HCT116 (cell line): ENCODE measurements around the gene FBH1. TPM values are rescaled to one million over a fixed set of nuclear protein-coding genes. Genes with fewer than 3 reads are reported as not detected.

Experiments
- ATAC-seq: fragments of 200-7000 bp; cut with Tn5 transposase; 2 replicates; pipeline ENCODE4 v1.9.1; 2020; ENCODE audit warnings: mild to moderate bottlenecking, moderate library complexity
- BruUV-seq: library from RNA; stranded (reverse); fragments of 400-500 nt; replicated peaks from 2 replicates; lab custom pipeline; 2021; lab: Mats Ljungman, UMichigan
- CTCF ChIA-PET: fragments of 300-600 bp; sonication (Branson Sonifier 250); formaldehyde crosslinking; loops from one replicate; lab custom pipeline; 2021; ENCODE audit warnings: antibody characterized with exemption; lab: Charles Lee
- POLR2A ChIA-PET: fragments of 300-600, 350-600 bp; sonication (Branson Sonifier 250); formaldehyde crosslinking; loops from one replicate; lab custom pipeline; 2021; ENCODE audit warnings: antibody characterized with exemption; lab: Charles Lee
- RAD21 ChIA-PET, 2 experiments: fragments of 300-600 bp; sonication (Branson Sonifier 250); formaldehyde crosslinking; loops; one replicate each; lab custom pipeline; 2023; ENCODE audit warnings: low total read pairs in 2 of 2; ENCODE audit not compliant: uncharacterized antibody in 2 of 2, unreplicated experiment in 2 of 2, low non-redundant PET in 1 of 2; lab: Charles Lee
- DNase-seq: peaks from one replicate; pipeline ENCODE4 v3.0.0-alpha.2; 2010; ENCODE audit warnings: low read depth, low spot score
- H2AFZ ChIP-seq: fragments of 200-600 bp; shearing (Covaris generic), sonication (generic); 2 replicates; pipeline ENCODE4 v1.6.1; 2017; ENCODE audit warnings: low read depth, mixed run types, mixed read lengths, antibody characterized with exemption, low read length; ENCODE audit not compliant: poor library complexity, severe bottlenecking
- H3K27ac ChIP-seq: 2 replicates; pipeline ENCODE4 v1.5.1; 2012; ENCODE audit warnings: low read depth, low read length
- H3K27me3 ChIP-seq: fragments of 200-600 bp; sonication (generic); 2 replicates; pipeline ENCODE4 v1.6.1; 2016; ENCODE audit warnings: mixed run types, low read length, mixed read lengths; ENCODE audit not compliant: insufficient read depth
- H3K36me3 ChIP-seq, 2 experiments: fragments of 200-500 bp in 1 of 2; fragments of 200-600 bp in 1 of 2; sonication (Bioruptor generic) in 1 of 2; sonication (generic) in 1 of 2; 2 replicates each; pipeline versions ENCODE4 v1.5.1 to v1.6.1; 2014 to 2016; ENCODE audit warnings: low read length in 2 of 2, inconsistent platforms in 1 of 2, mixed read lengths in 1 of 2, mixed run types in 1 of 2; ENCODE audit not compliant: insufficient read depth in 2 of 2, control insufficient read depth in 1 of 2
- H3K4me1 ChIP-seq, 2 experiments: fragments of 200-600 bp in 1 of 2; sonication (generic) in 1 of 2; 2 replicates each; pipeline versions ENCODE4 v1.5.1 to v1.6.1; 2012 to 2017; ENCODE audit warnings: low read length in 2 of 2, inconsistent platforms in 1 of 2, mild to moderate bottlenecking in 1 of 2, mixed read lengths in 1 of 2, mixed run types in 1 of 2, moderate library complexity in 1 of 2; ENCODE audit not compliant: insufficient read depth in 2 of 2, control insufficient read depth in 1 of 2
- H3K4me2 ChIP-seq: fragments of 200-600 bp; sonication (generic); 2 replicates; pipeline ENCODE4 v1.6.1; 2017; ENCODE audit warnings: mixed run types, low read length, mixed read lengths
- H3K4me3 ChIP-seq, 2 experiments: fragments of 200-600 bp in 1 of 2; sonication (generic) in 1 of 2; replicated peaks in 1 of 2; 2 replicates each; pipeline ENCODE4 v1.5.1; 2011 to 2016; ENCODE audit warnings: low read length in 2 of 2, control low read depth in 1 of 2, low read depth in 1 of 2, mild to moderate bottlenecking in 1 of 2, mixed read lengths in 1 of 2, mixed run types in 1 of 2
- H3K79me2 ChIP-seq: fragments of 200-600 bp; sonication (generic); 2 replicates; pipeline ENCODE4 v1.6.1; 2017; ENCODE audit warnings: mild to moderate bottlenecking, mixed run types, low read length, moderate library complexity, mixed read lengths; ENCODE audit not compliant: insufficient read depth
- H3K9ac ChIP-seq: fragments of 200-600 bp; sonication (generic); 2 replicates; pipeline ENCODE4 v1.6.1; 2016; ENCODE audit warnings: low read length, mixed read lengths
- H3K9me2 ChIP-seq: fragments of 200-600 bp; sonication (generic), shearing (Covaris generic); 2 replicates; pipeline ENCODE4 v1.6.1; 2017; ENCODE audit warnings: mixed run types, mild to moderate bottlenecking, moderate library complexity; ENCODE audit not compliant: insufficient read depth
- H3K9me3 ChIP-seq, 2 experiments: fragments of 200-500 bp in 1 of 2; fragments of 200-600 bp in 1 of 2; sonication (Bioruptor generic) in 1 of 2; sonication (generic) in 1 of 2; 2 replicates each; pipeline ENCODE4 v1.6.1; 2014 to 2017; ENCODE audit warnings: low read length in 2 of 2, mixed read lengths in 2 of 2, inconsistent platforms in 1 of 2, low read depth in 1 of 2, mild to moderate bottlenecking in 1 of 2, mixed run types in 1 of 2, moderate library complexity in 1 of 2; ENCODE audit not compliant: control insufficient read depth in 1 of 2, insufficient read depth in 1 of 2
- H4K20me1 ChIP-seq: fragments of 200-600 bp; sonication (generic), shearing (Covaris generic); 2 replicates; pipeline ENCODE4 v1.6.1; 2017; ENCODE audit warnings: mixed run types, mild to moderate bottlenecking, moderate library complexity; ENCODE audit not compliant: insufficient read depth
- CEBPB ChIP-seq: IDR thresholded peaks from 2 replicates; pipeline ENCODE4 v1.6.1; 2012; ENCODE audit warnings: low read depth
- CTCF ChIP-seq, 3 experiments: fragments of 200-600 bp in 1 of 3; sonication (generic) in 1 of 3; IDR thresholded peaks in 2 of 3; conservative IDR thresholded peaks in 1 of 3; 2 replicates each; pipeline ENCODE4 v1.5.1; 2012 to 2017; ENCODE audit warnings: low read depth in 2 of 3, low read length in 2 of 3, antibody characterized with exemption in 1 of 3, borderline replicate concordance in 1 of 3, control low read depth in 1 of 3, mild to moderate bottlenecking in 1 of 3, mixed read lengths in 1 of 3, mixed run types in 1 of 3, moderate library complexity in 1 of 3; ENCODE audit not compliant: insufficient read depth in 1 of 3
- EZH2phosphoT487 ChIP-seq: fragments of 200-600 bp; IDR thresholded peaks from 2 replicates; pipeline ENCODE4 v1.6.1; 2018; ENCODE audit warnings: antibody characterized with exemption, borderline replicate concordance
- POLR2A ChIP-seq: IDR thresholded peaks from 2 replicates; pipeline ENCODE4 v1.7.0; 2011; ENCODE audit warnings: borderline replicate concordance; ENCODE audit not compliant: insufficient read depth, insufficient read length; ENCODE audit errors: extremely low read depth
- POLR2AphosphoS5 ChIP-seq: IDR thresholded peaks from 2 replicates; pipeline ENCODE4 v1.6.1; 2011; ENCODE audit warnings: mild to moderate bottlenecking, low read depth, low read length, moderate library complexity
- RAD21 ChIP-seq: IDR thresholded peaks from 2 replicates; pipeline ENCODE4 v1.6.1; 2012; ENCODE audit warnings: low read depth, mild to moderate bottlenecking
- SIN3A ChIP-seq: IDR thresholded peaks from 2 replicates; pipeline ENCODE4 v1.6.1; 2012; ENCODE audit warnings: low read depth
- SP1 ChIP-seq: IDR thresholded peaks from 2 replicates; pipeline ENCODE4 v1.6.1; 2012; ENCODE audit warnings: low read depth
- SRF ChIP-seq: IDR thresholded peaks from 2 replicates; pipeline ENCODE4 v1.6.1; 2012; ENCODE audit warnings: low read depth
- TCF7L2 ChIP-seq: IDR thresholded peaks from 2 replicates; pipeline ENCODE4 v1.7.0; 2011; ENCODE audit warnings: borderline replicate concordance, inconsistent platforms; ENCODE audit not compliant: insufficient read depth, insufficient read length; ENCODE audit errors: extremely low read depth
- ZFX ChIP-seq: fragments of 450-650 bp; IDR thresholded peaks from 2 replicates; pipeline ENCODE4 v1.6.1; 2017
- ZNF274 ChIP-seq: fragments of 200-500 bp; sonication (Bioruptor generic); IDR thresholded peaks from 2 replicates; pipeline ENCODE4 v1.6.1; 2014; ENCODE audit warnings: mild to moderate bottlenecking, low read depth, low read length, inconsistent platforms
- intact Hi-C: fragments of 100-400 bp; cut with micrococcal nuclease; formaldehyde crosslinking; loops from 2 replicates; pipeline ENCODE4 v1.10.0; 2022
- total RNA-seq: library from RNA; stranded (reverse); gene quantifications from one replicate; pipeline ENCODE4 v1.2.1, GENCODE V29; 2021; ENCODE audit not compliant: unreplicated experiment
- TF ChIP-seq, protein P1 (sequence below): IDR thresholded peaks from 2 replicates; pipeline ENCODE4 v1.6.1; 2012
- TF ChIP-seq, protein P2 (sequence below): IDR thresholded peaks from 2 replicates; pipeline ENCODE4 v1.6.1; 2012
- TF ChIP-seq, protein P3 (sequence below): IDR thresholded peaks from 2 replicates; pipeline ENCODE4 v1.6.1; 2011; ENCODE audit warnings: mild to moderate bottlenecking, low read length, moderate library complexity; ENCODE audit not compliant: insufficient replicate concordance; ENCODE audit errors: extremely low read depth

Gene FBH1
- total RNA-seq, 1 experiment from 2014 or later: 70.2 TPM

DNA sequence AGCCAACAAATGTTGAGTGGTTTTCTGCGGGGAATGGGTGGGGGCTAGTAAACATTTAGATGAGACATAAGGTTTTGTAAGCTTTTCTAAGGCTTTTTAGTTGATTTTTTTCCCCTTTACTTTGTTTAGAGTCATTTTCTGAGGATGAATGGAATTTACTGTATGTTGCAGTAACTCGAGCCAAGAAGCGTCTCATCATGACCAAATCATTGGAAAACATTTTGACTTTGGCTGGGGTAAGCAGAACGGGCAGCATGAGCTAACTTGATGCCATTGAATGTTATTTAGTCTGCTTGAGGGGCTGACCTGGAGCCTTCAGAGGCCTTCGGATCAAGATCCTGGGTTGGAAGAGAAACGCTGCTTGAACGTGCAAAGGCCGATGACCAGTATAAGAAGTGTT is 37.3 kb downstream of the FBH1 start:
- CTCF ChIA-PET: no interaction called here

DNA sequence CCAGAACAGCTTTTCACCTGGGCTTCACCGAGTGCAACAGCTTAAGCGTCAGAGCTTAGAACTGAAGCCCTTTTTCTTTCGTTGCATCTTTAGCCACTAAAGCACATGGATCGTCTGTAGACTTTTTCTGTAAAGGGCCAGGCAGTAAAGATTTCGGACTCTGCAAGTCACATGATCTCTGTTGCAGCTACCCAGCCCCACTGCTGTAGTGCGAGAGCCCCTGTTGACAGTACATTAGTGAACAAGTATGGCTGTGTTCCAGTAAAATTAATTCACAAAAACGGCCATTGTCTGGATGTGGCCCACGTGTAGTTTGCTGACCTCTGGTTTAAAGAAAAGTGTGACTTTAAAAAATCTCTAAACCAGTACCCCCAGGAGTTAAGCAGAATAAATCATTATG is 39.4 kb downstream of the FBH1 start:
- no peak overlapping the region for H3K4me3 ChIP-seq
- POLR2A ChIA-PET: no interaction called here
- no TSS peak for BruUV-seq
- DNase-seq (no peak), ATAC-seq (no peak)
- RAD21 ChIA-PET: no interaction called here
- no peak overlapping the region for H3K27ac ChIP-seq
- no peak overlapping the region for H3K4me2 ChIP-seq
- H3K9me2 ChIP-seq: no peaks in the 10 kb centered on the region
- H3K9ac ChIP-seq: no peak overlapping the region
- no peak overlapping the region for H2AFZ ChIP-seq
- no peaks in the 10 kb centered on the region for H3K9me3 ChIP-seq
- no peaks in the 10 kb centered on the region for H4K20me1 ChIP-seq
- H3K27me3 ChIP-seq: no peaks in the 10 kb centered on the region
- H3K79me2 ChIP-seq: no peaks in the 10 kb centered on the region
- intact Hi-C loops: no loop called here
- CTCF ChIA-PET: no interaction called here
- peaks cover 48 to 52% of the 10 kb centered on the region in 2 experiments for H3K36me3 ChIP-seq
- H3K4me1 ChIP-seq: no peaks in the 10 kb centered on the region
- TF ChIP-seq SIN3A (no peak), SRF (no peak), CEBPB (no peak), POLR2A (no peak), CTCF (IDR thresholded peaks at IDR 0.05 in 2 of 3, conservative IDR thresholded peaks at IDR 0.05 in 1 of 3; ENCODE audit: borderline replicate concordance in 1 of 3, insufficient read depth in 1 of 3, low read depth in 2 of 3, low read length in 2 of 3) (no peak), RAD21 (no peak), POLR2AphosphoS5 (no peak), ZNF274 (no peak), EZH2phosphoT487 (no peak), ZFX (no peak), TCF7L2 (no peak), SP1 (no peak)
- TF ChIP-seq, protein P1, sequence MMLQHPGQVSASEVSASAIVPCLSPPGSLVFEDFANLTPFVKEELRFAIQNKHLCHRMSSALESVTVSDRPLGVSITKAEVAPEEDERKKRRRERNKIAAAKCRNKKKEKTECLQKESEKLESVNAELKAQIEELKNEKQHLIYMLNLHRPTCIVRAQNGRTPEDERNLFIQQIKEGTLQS: no peak
- TF ChIP-seq, protein P2, sequence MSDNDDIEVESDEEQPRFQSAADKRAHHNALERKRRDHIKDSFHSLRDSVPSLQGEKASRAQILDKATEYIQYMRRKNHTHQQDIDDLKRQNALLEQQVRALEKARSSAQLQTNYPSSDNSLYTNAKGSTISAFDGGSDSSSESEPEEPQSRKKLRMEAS: no peak

More for the DNA sequence above, 37.3 kb downstream of the FBH1 start:
- BruUV-seq: no TSS peak
- no peaks in the 10 kb centered on the region for H4K20me1 ChIP-seq
- no peak for ATAC-seq
- RAD21 ChIA-PET: no interaction called here
- H3K4me1 ChIP-seq: no peaks in the 10 kb centered on the region
- H3K36me3 ChIP-seq: peaks cover 60 to 62% of the 10 kb centered on the region in 2 experiments
- no peak overlapping the region for H3K4me2 ChIP-seq
- H3K79me2 ChIP-seq: no peaks in the 10 kb centered on the region
- DNase-seq: no peak
- no peaks in the 10 kb centered on the region for H3K27me3 ChIP-seq
- TF ChIP-seq, protein P3, sequence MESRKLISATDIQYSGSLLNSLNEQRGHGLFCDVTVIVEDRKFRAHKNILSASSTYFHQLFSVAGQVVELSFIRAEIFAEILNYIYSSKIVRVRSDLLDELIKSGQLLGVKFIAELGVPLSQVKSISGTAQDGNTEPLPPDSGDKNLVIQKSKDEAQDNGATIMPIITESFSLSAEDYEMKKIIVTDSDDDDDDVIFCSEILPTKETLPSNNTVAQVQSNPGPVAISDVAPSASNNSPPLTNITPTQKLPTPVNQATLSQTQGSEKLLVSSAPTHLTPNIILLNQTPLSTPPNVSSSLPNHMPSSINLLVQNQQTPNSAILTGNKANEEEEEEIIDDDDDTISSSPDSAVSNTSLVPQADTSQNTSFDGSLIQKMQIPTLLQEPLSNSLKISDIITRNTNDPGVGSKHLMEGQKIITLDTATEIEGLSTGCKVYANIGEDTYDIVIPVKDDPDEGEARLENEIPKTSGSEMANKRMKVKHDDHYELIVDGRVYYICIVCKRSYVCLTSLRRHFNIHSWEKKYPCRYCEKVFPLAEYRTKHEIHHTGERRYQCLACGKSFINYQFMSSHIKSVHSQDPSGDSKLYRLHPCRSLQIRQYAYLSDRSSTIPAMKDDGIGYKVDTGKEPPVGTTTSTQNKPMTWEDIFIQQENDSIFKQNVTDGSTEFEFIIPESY: no peak
- TF ChIP-seq POLR2AphosphoS5 (no peak), TCF7L2 (no peak)
- TF ChIP-seq, protein P1: no peak
- TF ChIP-seq, all 23 proteins: peak for 0
- Histone ChIP-seq H2AFZ (no peak overlapping the region), H3K9me3 (no peaks in the 10 kb centered on the region), H3K27ac (no peak overlapping the region), H3K9ac (no peak overlapping the region), H3K4me3 (no peak overlapping the region), H3K9me2 (no peaks in the 10 kb centered on the region)
- POLR2A ChIA-PET: no interaction called here
- intact Hi-C loops: no loop called here
